GM18526 (cell line): ENCODE data around the gene WNT7B.

ENCODE experiments used
- POLR2A ChIP-seq: IDR thresholded peaks from 3 replicates; pipeline ENCODE4 v1.6.1; 2011; ENCODE audit not compliant: insufficient read length; ENCODE audit errors: extremely low read depth

WNT7B gene

GRCh38 chr22:45891996-45892621, 84.9 kb downstream of the WNT7B start:
- no peak for TF ChIP-seq POLR2A

GRCh38 chr22:45891471-45891995, 85.4 kb downstream of the WNT7B start:
- TF ChIP-seq POLR2A, result no peak

- TF ChIP-seq POLR2A, result no peak
These were observed 85.9 kb downstream of the WNT7B start for GRCh38 chr22:45891021-45891421.

- no peak for TF ChIP-seq POLR2A
These were observed 86.7 kb downstream of the WNT7B start for GRCh38 chr22:45890351-45890635.

GRCh38 chr22:45889539-45890350, 87.2 kb downstream of the WNT7B start:
- TF ChIP-seq POLR2A, result no peak

- no peak for TF ChIP-seq POLR2A
These were observed 87.8 kb downstream of the WNT7B start for GRCh38 chr22:45889093-45889538.

GRCh38 chr22:45888221-45889092, 88.5 kb downstream of the WNT7B start:
- no peak for TF ChIP-seq POLR2A

GRCh38 chr22:45887202-45888131, 89.5 kb downstream of the WNT7B start:
- TF ChIP-seq POLR2A, result no peak

- no peak for TF ChIP-seq POLR2A
These were observed 90.4 kb downstream of the WNT7B start for GRCh38 chr22:45886540-45886939.

GRCh38 chr22:45885941-45886395, 91.0 kb downstream of the WNT7B start:
- TF ChIP-seq POLR2A, result no peak

- TF ChIP-seq POLR2A, result no peak
These were observed 91.7 kb downstream of the WNT7B start for GRCh38 chr22:45885171-45885840.

- no peak for TF ChIP-seq POLR2A
These were observed 92.5 kb downstream of the WNT7B start for GRCh38 chr22:45884201-45885062.

- TF ChIP-seq POLR2A, result no peak
These were observed 93.2 kb downstream of the WNT7B start for GRCh38 chr22:45883811-45884170.
